Measurements from ENCODE around the gene TNK2. TPM values are rescaled to one million over a fixed set of nuclear protein-coding genes. Genes with fewer than 3 reads are reported as not detected.
A peak's percentile ranks its signal among the peaks of the same experiment; 100 is the strongest.

TNK2 gene
- total and polyA plus RNA-seq, 2 donors (not counting 1 experiment from before 2014, with no cell fraction given) = 131 to 198 TPM

GRCh38 chr3:195876297-195877064, 31.9 kb downstream of the TNK2 start:
- WGBS (ENCODE audit: insufficient coverage) = 86% methylated on average over 20 of the region's 28 CpGs
- no peaks in the 10 kb centered on the region for H3K4me1 ChIP-seq (ENCODE audit: control insufficient read depth in 2 of 2, insufficient read depth in 2 of 2, low read length in 2 of 2)
- H2AFZ ChIP-seq (ENCODE audit: insufficient read depth, low read depth, low read length, poor library complexity, severe bottlenecking) = no peak overlapping the region
- Mint-ChIP-seq H3K27me3 (no peaks in the 10 kb centered on the region), H3K4me3 (no peak overlapping the region), H3K27ac (no peak overlapping the region), H3K4me1 (no peaks in the 10 kb centered on the region), H3K9me3 (ENCODE audit: insufficient read depth) (no peaks in the 10 kb centered on the region)
- H3K9ac ChIP-seq (ENCODE audit: low read length) = no peak overlapping the region
- H3K36me3 ChIP-seq (replicated peaks in 1 of 2; ENCODE audit: control extremely low read depth in 1 of 2, control insufficient read depth in 1 of 2, extremely low read depth in 1 of 2, insufficient read depth in 2 of 2, low read length in 1 of 2) = peaks cover 0 to 63% of the 10 kb centered on the region in 2 experiments
- DNase-seq (no peak), ATAC-seq (ENCODE audit: low read depth) (peak; percentile 36)
- intact Hi-C loops (cut with micrococcal nuclease) = no loop called here
- H3K27ac ChIP-seq (ENCODE audit: low read length in 2 of 2) = no peak overlapping the region
- POLR2A ChIA-PET = no interaction called here
- H4K20me1 ChIP-seq (ENCODE audit: control insufficient read depth, insufficient read depth, low read length, poor library complexity, severe bottlenecking) = peaks cover 84% of the 10 kb centered on the region
- CTCF ChIA-PET = interaction anchor here (1.3 to 1.9 kb wide), 2 partner anchors 18 to 39 kb away, joined by 4 to 5 read pairs; no protein-coding TSS in a partner anchor
- TF ChIP-seq CTCF (IDR thresholded peaks at IDR 0.05) (no peak), EZH2 (IDR thresholded peaks at IDR 0.05; ENCODE audit: borderline replicate concordance, insufficient read depth, low read depth, low read length, poor library complexity, severe bottlenecking) (no peak)
- H3K9me3 ChIP-seq (ENCODE audit: control extremely low read depth in 1 of 3, control insufficient read depth in 2 of 3, insufficient read depth in 1 of 3, low read length in 2 of 3) = no peaks in the 10 kb centered on the region
- H3K4me3 ChIP-seq (ENCODE audit: control extremely low read depth in 1 of 5, extremely low read depth in 1 of 5, insufficient read depth in 1 of 5, low read depth in 2 of 5, low read length in 4 of 5) = no peak overlapping the region
- no peaks in the 10 kb centered on the region for H3K27me3 ChIP-seq (replicated peaks in 1 of 4; ENCODE audit: control extremely low read depth in 1 of 4, control insufficient read depth in 3 of 4, insufficient read depth in 4 of 4, low read length in 3 of 4)
- H3K79me2 ChIP-seq (ENCODE audit: control insufficient read depth, insufficient read depth, low read length) = peaks cover 51% of the 10 kb centered on the region
- H3K4me2 ChIP-seq (replicated peaks; ENCODE audit: low read depth, low read length, poor library complexity, severe bottlenecking) = no peak overlapping the region

DNA sequence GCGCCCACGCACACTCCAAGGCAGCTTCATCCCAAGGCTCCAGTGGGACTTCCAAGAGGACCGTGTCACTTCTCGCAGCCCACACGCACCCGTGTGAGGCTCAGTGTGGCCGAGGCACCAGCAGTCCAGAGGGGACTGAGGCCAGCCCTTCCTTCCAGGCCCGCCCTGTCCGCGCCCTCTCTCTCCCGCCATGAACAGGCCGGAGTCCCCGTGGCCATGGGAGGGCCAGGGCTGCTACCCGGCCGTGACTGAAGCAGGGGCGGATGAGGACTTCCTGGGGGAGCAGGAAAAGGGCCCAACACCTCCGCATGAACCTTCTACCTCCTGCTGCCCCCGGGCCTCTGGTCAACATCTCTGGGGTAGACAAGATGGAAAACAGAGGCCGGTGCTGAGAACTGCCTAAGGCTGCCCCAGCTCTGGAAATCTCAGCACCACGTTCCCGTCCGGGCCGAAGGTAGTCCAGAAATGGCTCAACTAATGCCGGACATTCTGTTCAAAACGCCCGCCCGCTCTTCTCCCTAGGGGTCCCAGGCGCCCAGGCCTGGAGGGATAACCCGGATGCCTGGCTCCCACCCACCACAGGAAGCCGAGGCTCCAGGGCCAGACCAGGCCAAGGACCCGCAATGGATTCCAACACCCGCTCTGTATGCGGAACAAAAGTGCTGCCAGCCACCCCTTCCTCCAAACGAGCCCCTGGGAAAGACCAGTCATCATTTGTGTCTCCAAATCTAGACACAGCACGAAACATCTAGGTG, 32.7 kb downstream of the TNK2 start:
- no peak for ATAC-seq (ENCODE audit: low read depth)
- intact Hi-C loops (cut with micrococcal nuclease) = no loop called here
- POLR2A ChIA-PET = no interaction called here
- Histone ChIP-seq H3K27me3 (replicated peaks in 1 of 4; ENCODE audit: control extremely low read depth in 1 of 4, control insufficient read depth in 3 of 4, insufficient read depth in 4 of 4, low read length in 3 of 4) (no peaks in the 10 kb centered on the region), H3K9me3 (ENCODE audit: control extremely low read depth in 1 of 3, control insufficient read depth in 2 of 3, insufficient read depth in 1 of 3, low read length in 2 of 3) (no peaks in the 10 kb centered on the region), H3K4me3 (ENCODE audit: control extremely low read depth in 1 of 5, extremely low read depth in 1 of 5, insufficient read depth in 1 of 5, low read depth in 2 of 5, low read length in 4 of 5) (no peak overlapping the region), H3K27ac (ENCODE audit: low read length in 2 of 2) (no peak overlapping the region), H3K79me2 (ENCODE audit: control insufficient read depth, insufficient read depth, low read length) (peaks cover 51% of the 10 kb centered on the region), H3K4me1 (ENCODE audit: control insufficient read depth in 2 of 2, insufficient read depth in 2 of 2, low read length in 2 of 2) (no peaks in the 10 kb centered on the region), H2AFZ (ENCODE audit: insufficient read depth, low read depth, low read length, poor library complexity, severe bottlenecking) (no peak overlapping the region), H4K20me1 (ENCODE audit: control insufficient read depth, insufficient read depth, low read length, poor library complexity, severe bottlenecking) (peaks cover 90% of the 10 kb centered on the region), H3K9ac (ENCODE audit: low read length) (no peak overlapping the region), H3K4me2 (replicated peaks; ENCODE audit: low read depth, low read length, poor library complexity, severe bottlenecking) (no peak overlapping the region), H3K36me3 (replicated peaks in 1 of 2; ENCODE audit: control extremely low read depth in 1 of 2, control insufficient read depth in 1 of 2, extremely low read depth in 1 of 2, insufficient read depth in 2 of 2, low read length in 1 of 2) (peaks cover 0 to 69% of the 10 kb centered on the region in 2 experiments)
- H3K27ac Mint-ChIP-seq = no peak overlapping the region
- H3K4me1 Mint-ChIP-seq = no peaks in the 10 kb centered on the region
- CTCF ChIA-PET = interaction anchor here (1.3 kb wide), 1 partner anchor 40 kb away, joined by 4 read pairs; no protein-coding TSS in a partner anchor
- no peaks in the 10 kb centered on the region for H3K9me3 Mint-ChIP-seq (ENCODE audit: insufficient read depth)
- no peaks in the 10 kb centered on the region for H3K27me3 Mint-ChIP-seq
- TF ChIP-seq EZH2 (IDR thresholded peaks at IDR 0.05; ENCODE audit: borderline replicate concordance, insufficient read depth, low read depth, low read length, poor library complexity, severe bottlenecking) (no peak), CTCF (IDR thresholded peaks at IDR 0.05) (no peak)
- H3K4me3 Mint-ChIP-seq = no peak overlapping the region
- 93% methylated on average over 35 of the region's 35 CpGs for WGBS (ENCODE audit: insufficient coverage)
- DNase-seq = no peak
